ENCODE measurements around the gene WDR46.

DNA sequence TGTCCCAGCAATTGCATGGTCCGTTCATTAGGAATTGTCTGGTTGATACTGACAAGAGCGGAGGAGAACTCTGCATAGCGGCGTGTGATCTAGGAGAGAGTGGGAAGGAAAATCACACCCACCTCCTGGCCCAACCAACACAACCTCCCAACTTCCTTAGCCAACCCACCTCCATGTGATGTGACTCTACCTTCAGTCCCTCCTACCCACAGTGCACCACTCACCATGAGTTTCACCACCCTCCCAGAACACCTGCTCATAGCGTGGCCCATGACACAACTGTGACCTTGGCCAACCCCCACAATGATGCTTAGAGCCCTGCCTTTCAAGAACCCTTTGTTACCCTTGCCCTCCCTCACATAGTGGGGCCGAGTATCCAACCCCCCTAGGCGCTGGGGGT, 25.0 kb downstream of the WDR46 start:
- TF ChIP-seq, protein P1, sequence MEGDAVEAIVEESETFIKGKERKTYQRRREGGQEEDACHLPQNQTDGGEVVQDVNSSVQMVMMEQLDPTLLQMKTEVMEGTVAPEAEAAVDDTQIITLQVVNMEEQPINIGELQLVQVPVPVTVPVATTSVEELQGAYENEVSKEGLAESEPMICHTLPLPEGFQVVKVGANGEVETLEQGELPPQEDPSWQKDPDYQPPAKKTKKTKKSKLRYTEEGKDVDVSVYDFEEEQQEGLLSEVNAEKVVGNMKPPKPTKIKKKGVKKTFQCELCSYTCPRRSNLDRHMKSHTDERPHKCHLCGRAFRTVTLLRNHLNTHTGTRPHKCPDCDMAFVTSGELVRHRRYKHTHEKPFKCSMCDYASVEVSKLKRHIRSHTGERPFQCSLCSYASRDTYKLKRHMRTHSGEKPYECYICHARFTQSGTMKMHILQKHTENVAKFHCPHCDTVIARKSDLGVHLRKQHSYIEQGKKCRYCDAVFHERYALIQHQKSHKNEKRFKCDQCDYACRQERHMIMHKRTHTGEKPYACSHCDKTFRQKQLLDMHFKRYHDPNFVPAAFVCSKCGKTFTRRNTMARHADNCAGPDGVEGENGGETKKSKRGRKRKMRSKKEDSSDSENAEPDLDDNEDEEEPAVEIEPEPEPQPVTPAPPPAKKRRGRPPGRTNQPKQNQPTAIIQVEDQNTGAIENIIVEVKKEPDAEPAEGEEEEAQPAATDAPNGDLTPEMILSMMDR (IDR thresholded peaks at IDR 0.05), result no peak
- TF ChIP-seq EP300 (IDR thresholded peaks at IDR 0.05) (no peak), POLR2A (IDR thresholded peaks at IDR 0.05) (no peak)

Measured in ovary (tissue), 3 donors.